Karpas-422 (cell line): ENCODE results near the gene EFTUD2. TPM values are rescaled to one million over a fixed set of nuclear protein-coding genes. Genes with fewer than 3 reads are reported as not detected.

Source experiments
- DNase-seq: peaks from one replicate; pipeline ENCODE4 v3.0.0-alpha.2; 2015
- H2AFZ ChIP-seq: fragments of 200-600 bp; sonication (generic); 2 replicates; pipeline ENCODE4 v1.6.1; 2014; ENCODE audit warnings: antibody characterized with exemption, low read length, mixed read lengths
- H3K27ac ChIP-seq: fragments of 200-600 bp; sonication (generic); 2 replicates; pipeline ENCODE4 v1.5.1; 2014; ENCODE audit warnings: mild to moderate bottlenecking, low read length, moderate library complexity
- H3K27me3 ChIP-seq: fragments of 200-600 bp; sonication (generic); 2 replicates; pipeline ENCODE4 v1.6.1; 2014; ENCODE audit warnings: low read length, mixed read lengths
- H3K36me3 ChIP-seq: fragments of 200-600 bp; sonication (generic); 2 replicates; pipeline ENCODE4 v1.6.1; 2014; ENCODE audit warnings: low read length, mixed read lengths; ENCODE audit not compliant: insufficient read depth
- H3K4me1 ChIP-seq: fragments of 200-600 bp; sonication (generic); 2 replicates; pipeline ENCODE4 v1.6.1; 2014; ENCODE audit warnings: mild to moderate bottlenecking, low read length, mixed read lengths
- H3K4me2 ChIP-seq: fragments of 200-600 bp; sonication (generic); 2 replicates; pipeline ENCODE4 v1.6.1; 2014; ENCODE audit warnings: low read length, low read depth, mild to moderate bottlenecking; ENCODE audit not compliant: poor library complexity, severe bottlenecking
- H3K4me3 ChIP-seq: fragments of 200-600 bp; sonication (generic); 2 replicates; pipeline ENCODE4 v1.5.1; 2014; ENCODE audit warnings: mild to moderate bottlenecking, antibody characterized with exemption, low read length, mixed read lengths
- H3K79me2 ChIP-seq: fragments of 200-600 bp; sonication (generic); 2 replicates; pipeline ENCODE4 v1.6.1; 2014; ENCODE audit warnings: mild to moderate bottlenecking, low read length, mixed read lengths
- H3K9ac ChIP-seq: fragments of 200-600 bp; sonication (generic); 2 replicates; pipeline ENCODE4 v1.6.0; 2014; ENCODE audit warnings: low read length
- H3K9me2 ChIP-seq: fragments of 200-600 bp; sonication (generic), shearing (Covaris generic); replicated peaks from 2 replicates; pipeline ENCODE4 v1.6.0; 2014; ENCODE audit warnings: mild to moderate bottlenecking, low read length, moderate library complexity; ENCODE audit not compliant: insufficient read depth
- H3K9me3 ChIP-seq: fragments of 300-700, 200-600 bp; sonication (generic); 2 replicates; pipeline ENCODE4 v1.6.1; 2014; ENCODE audit warnings: low read length, mixed read lengths
- H4K20me1 ChIP-seq: fragments of 200-600 bp; sonication (generic); 2 replicates; pipeline ENCODE4 v1.6.1; 2014; ENCODE audit warnings: mild to moderate bottlenecking, antibody characterized with exemption, low read length, low read depth; ENCODE audit not compliant: insufficient read depth
- total RNA-seq: library from RNA; depleted of rRNA; stranded (reverse); fragments of >200 nt; shearing (Covaris generic); gene quantifications from 2 replicates; pipeline ENCODE4 v1.2.3, GENCODE V29; 2014; ENCODE audit warnings: low replicate concordance

EFTUD2 gene
- total RNA-seq, 1 experiment from 2014 or later = 80.2 TPM

DNA sequence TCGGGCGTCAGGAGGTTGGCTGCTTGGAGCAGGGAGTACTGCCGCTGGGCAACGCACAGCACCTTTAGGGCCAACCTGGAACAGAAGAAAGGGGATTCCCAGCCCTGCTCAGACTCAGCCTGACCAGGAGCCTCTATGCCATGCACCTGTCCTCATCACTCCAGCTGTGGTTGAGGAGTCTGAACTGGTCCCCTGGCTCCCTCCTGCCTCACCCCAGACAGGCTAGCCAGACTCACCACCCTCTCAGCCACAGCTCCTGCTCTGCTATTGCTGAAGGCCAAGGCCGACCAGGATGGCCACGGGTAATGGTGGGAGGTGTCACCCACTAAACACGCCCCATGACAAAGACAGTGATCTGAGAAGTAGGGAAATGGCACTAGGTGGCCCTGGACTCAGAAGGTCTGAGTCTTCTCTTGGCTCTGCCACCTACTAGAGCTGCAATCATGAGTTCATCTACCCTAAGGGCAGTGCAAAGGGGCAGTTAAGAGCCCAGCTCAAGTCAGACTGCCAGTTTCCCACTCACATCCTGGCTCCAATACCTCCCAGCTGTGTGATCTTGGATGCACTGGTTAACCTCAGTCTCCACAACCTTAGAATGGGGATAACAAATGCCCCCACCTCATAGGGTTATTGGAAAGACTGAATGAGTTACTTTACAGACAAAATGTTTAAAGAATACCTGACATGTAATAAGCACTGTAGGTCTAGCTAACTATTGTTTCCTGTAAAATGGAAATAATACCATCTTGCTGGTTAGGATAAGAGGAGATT, 29.9 kb upstream of the EFTUD2 start:
- Histone ChIP-seq H4K20me1 (0 out of 2 replicates have a peak, but pooled peaks cover 3% of the 10 kb centered on the region), H3K4me2 (no peak overlapping the region), H3K79me2 (no peaks in the 10 kb centered on the region), H3K36me3 (peaks cover 35% of the 10 kb centered on the region), H3K4me1 (no peaks in the 10 kb centered on the region), H3K9me2 (no peaks in the 10 kb centered on the region), H3K9me3 (no peaks in the 10 kb centered on the region), H3K27me3 (no peaks in the 10 kb centered on the region), H3K9ac (no peak overlapping the region), H3K4me3 (no peak overlapping the region), H2AFZ (no peak overlapping the region), H3K27ac (no peak overlapping the region)
- DNase-seq = no peak

DNA sequence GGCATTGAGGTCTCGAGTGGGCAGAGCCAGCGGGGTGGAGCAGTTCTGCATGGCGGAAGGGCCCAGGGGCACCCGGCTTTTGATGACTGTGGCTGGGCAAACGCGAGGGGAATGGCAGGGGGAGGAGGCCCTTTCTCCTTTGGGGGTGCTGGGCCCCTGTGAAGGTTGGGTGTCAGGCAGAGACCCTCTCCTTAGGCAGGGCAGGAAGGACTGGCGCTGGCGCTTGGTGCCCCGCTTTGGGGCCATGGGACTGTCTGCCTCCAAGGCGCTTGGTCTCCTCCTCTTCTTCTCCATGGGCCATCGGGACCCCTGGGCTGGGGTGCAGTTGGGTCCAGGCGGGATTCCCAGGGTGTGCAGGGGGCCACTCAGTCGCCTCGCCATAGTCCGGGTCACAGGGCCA, 28.9 kb upstream of the EFTUD2 start:
- no peak for DNase-seq
- H3K4me2 ChIP-seq = no peak overlapping the region
- no peaks in the 10 kb centered on the region for H3K27me3 ChIP-seq
- no peaks in the 10 kb centered on the region for H3K4me1 ChIP-seq
- H3K4me3 ChIP-seq = no peak overlapping the region
- H3K9me3 ChIP-seq = no peaks in the 10 kb centered on the region
- 0 out of 2 replicates have a peak, but pooled peaks cover 3% of the 10 kb centered on the region for H4K20me1 ChIP-seq
- peaks cover 35% of the 10 kb centered on the region for H3K36me3 ChIP-seq
- H3K79me2 ChIP-seq = no peaks in the 10 kb centered on the region
- no peak overlapping the region for H2AFZ ChIP-seq
- H3K9me2 ChIP-seq = no peaks in the 10 kb centered on the region
- H3K9ac ChIP-seq = no peak overlapping the region
- no peak overlapping the region for H3K27ac ChIP-seq

DNA sequence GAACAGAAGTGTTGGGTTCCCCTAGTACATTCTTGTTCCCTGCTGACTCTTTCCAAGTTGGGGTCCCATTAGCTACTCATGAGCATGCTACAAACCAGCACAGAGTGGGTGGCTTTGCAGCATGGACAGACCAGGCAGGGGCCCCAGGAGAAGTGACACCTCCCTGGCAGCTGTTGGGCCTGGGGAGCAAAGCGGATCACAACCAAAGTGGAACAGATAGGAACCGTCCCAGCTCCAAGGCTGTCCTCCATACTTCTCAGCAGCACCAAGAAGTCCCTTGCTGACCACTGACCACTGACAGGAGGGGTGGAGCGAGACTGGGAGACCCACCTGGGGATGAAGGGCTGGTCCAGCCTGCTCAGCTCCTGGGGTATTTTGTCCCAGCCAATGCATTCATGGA, 28.5 kb upstream of the EFTUD2 start:
- no peak overlapping the region for H3K9ac ChIP-seq
- H3K4me2 ChIP-seq = no peak overlapping the region
- no peak overlapping the region for H3K27ac ChIP-seq
- no peak overlapping the region for H3K4me3 ChIP-seq
- H3K79me2 ChIP-seq = no peaks in the 10 kb centered on the region
- H2AFZ ChIP-seq = no peak overlapping the region
- DNase-seq = no peak
- H4K20me1 ChIP-seq = 0 out of 2 replicates have a peak, but pooled peaks cover 3% of the 10 kb centered on the region
- H3K9me2 ChIP-seq = no peaks in the 10 kb centered on the region
- H3K4me1 ChIP-seq = no peaks in the 10 kb centered on the region
- peaks cover 35% of the 10 kb centered on the region for H3K36me3 ChIP-seq
- H3K27me3 ChIP-seq = no peaks in the 10 kb centered on the region
- H3K9me3 ChIP-seq = no peaks in the 10 kb centered on the region

GRCh38 chr17:44926821-44927525, 27.7 kb upstream of the EFTUD2 start:
- no peak for DNase-seq
- H3K9me2 ChIP-seq = no peaks in the 10 kb centered on the region
- H3K36me3 ChIP-seq = peaks cover 35% of the 10 kb centered on the region
- H3K27ac ChIP-seq = no peak overlapping the region
- no peak overlapping the region for H3K4me2 ChIP-seq
- H4K20me1 ChIP-seq = 0 out of 2 replicates have a peak, but pooled peaks cover 3% of the 10 kb centered on the region
- H3K79me2 ChIP-seq = no peaks in the 10 kb centered on the region
- H3K4me3 ChIP-seq = no peak overlapping the region
- no peak overlapping the region for H3K9ac ChIP-seq
- no peaks in the 10 kb centered on the region for H3K27me3 ChIP-seq
- H3K4me1 ChIP-seq = no peaks in the 10 kb centered on the region
- H3K9me3 ChIP-seq = no peaks in the 10 kb centered on the region
- H2AFZ ChIP-seq = no peak overlapping the region

DNA sequence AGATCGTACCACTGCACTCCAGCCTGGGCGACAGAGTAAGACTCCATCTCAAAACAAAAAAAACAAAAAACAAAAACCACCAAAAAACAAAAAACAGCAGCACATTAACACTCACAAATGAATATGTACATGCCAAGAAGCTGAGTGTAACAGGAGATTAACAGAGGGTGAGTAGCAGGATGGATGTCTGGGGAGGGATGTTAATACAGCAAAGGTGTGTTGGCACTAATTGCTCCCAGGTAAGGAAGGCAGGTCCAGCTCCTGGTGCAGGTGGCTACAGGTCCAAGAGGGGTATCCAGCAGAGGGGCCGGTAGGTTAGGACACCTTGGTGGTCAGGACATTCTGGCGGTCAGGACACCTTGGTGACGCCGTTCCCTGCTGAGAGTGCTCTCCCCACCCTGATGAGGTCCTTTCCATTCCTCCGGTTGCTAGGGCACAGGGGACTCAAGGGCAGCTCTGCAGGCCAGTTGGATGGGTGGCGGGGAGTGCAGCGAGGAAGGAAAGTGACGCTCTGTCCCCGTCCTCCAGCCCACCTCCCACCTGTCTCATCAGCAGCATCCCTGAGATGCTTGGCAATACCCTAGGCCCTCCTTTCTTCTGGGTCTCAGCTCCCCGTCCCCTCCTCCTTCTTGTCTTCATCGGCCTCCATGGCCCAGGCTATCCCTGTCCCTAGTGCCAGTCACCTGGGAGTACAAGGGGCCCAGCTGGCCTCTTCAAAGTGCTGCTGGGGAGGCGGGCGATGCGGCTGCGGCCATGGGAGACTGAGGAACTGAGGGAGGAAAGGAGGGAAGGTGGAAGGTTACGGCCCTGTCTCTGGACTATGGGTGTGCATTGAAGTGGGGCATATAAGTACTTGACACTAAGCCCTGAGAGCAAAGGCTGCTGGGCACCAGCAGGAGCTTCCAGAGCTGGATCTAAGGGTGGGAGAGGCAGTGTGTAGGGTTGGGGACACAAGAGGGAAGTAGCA, 26.8 kb upstream of the EFTUD2 start:
- Histone ChIP-seq H3K9me3 (no peaks in the 10 kb centered on the region), H4K20me1 (0 out of 2 replicates have a peak, but pooled peaks cover 3% of the 10 kb centered on the region), H3K4me1 (peaks cover 5% of the 10 kb centered on the region), H3K36me3 (peaks cover 27% of the 10 kb centered on the region), H3K9ac (no peak overlapping the region), H2AFZ (no peak overlapping the region), H3K4me2 (no peak overlapping the region), H3K27ac (no peak overlapping the region), H3K79me2 (no peaks in the 10 kb centered on the region), H3K27me3 (no peaks in the 10 kb centered on the region), H3K9me2 (no peaks in the 10 kb centered on the region), H3K4me3 (no peak overlapping the region)
- DNase-seq = no peak

DNA sequence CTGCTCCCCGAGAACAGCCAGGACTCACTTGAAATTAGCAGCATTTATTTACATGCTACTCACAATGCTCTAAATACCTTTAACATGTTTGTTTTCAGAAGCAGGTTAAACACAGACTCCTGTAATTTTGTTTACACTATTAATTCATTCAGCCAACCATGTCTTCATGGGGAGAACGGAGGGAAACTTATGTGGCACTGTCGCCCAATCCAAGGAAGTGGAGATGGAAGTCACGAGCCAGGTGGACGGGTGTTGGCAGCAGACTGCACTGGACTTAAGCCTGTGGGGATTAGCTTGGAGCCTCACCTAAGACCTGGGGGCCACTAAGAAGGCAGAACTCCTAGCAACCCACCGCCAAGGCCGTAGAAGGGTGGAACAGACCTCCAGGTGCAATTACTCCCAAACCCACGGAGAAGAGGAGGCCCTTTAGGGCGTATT, 24.9 kb upstream of the EFTUD2 start:
- Histone ChIP-seq H3K4me2 (no peak overlapping the region), H3K4me3 (no peak overlapping the region), H3K9me3 (no peaks in the 10 kb centered on the region), H3K9me2 (no peaks in the 10 kb centered on the region), H3K36me3 (peaks cover 13% of the 10 kb centered on the region; the same call in 1 of the 2 replicates), H3K79me2 (no peaks in the 10 kb centered on the region), H3K27me3 (no peaks in the 10 kb centered on the region), H3K9ac (no peak overlapping the region), H3K27ac (no peak overlapping the region), H4K20me1 (0 out of 2 replicates have a peak, but pooled peaks cover 3% of the 10 kb centered on the region), H2AFZ (no peak overlapping the region), H3K4me1 (peaks cover 21% of the 10 kb centered on the region)
- peak; percentile 46 for DNase-seq

DNA sequence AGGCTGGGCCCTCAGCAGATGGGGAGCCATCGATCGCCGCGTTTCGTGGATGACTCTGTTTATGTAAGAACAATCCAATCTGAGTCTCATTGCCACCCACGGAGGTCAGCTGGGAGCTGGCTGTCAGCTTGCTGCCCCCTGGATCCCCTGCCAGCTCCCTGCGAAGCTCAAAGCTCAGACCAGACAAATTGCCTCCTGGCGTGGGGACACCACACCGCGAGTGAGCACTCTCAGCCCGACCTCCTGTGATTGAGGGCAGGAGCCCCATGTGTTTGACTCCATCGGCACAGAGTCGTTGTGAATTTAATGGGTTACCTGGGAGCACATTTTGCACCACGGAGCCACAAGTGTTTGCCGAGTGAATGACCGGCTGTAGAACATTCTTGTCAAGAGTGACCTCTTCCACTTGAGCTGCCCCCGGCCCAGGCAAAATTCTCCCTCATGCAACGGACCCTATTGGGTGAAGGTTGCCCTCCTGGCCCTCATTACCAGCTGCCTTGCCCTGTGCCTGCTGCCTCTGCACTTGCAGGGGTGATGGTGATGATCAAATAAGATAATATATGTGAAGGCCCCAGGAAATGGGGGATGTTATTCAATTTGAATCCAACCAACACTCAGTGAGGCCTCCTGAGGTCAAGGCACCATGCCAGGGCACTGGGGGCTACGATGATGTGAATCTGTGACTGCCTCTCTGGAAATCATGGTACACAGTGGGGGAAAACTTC, 23.7 kb upstream of the EFTUD2 start:
- Histone ChIP-seq H3K27ac (no peak overlapping the region), H3K9me2 (no peaks in the 10 kb centered on the region), H3K27me3 (no peaks in the 10 kb centered on the region), H3K9me3 (no peaks in the 10 kb centered on the region), H3K4me1 (peaks cover 21% of the 10 kb centered on the region), H3K79me2 (no peaks in the 10 kb centered on the region), H3K4me3 (no peak overlapping the region), H3K36me3 (peaks cover 7% of the 10 kb centered on the region; the same call in 1 of the 2 replicates), H3K9ac (no peak overlapping the region), H3K4me2 (no peak overlapping the region), H2AFZ (no peak overlapping the region), H4K20me1 (0 out of 2 replicates have a peak, but pooled peaks cover 2% of the 10 kb centered on the region)
- DNase-seq = no peak
